K562 (cell line): ENCODE results near the gene HPDL. TPM values are rescaled to one million over a fixed set of nuclear protein-coding genes. Genes with fewer than 3 reads are reported as not detected.

Experiments
- ATAC-seq: fragments of 200-7000 bp; cut with Tn5 transposase; 3 replicates; pipeline ENCODE4 v1.9.1; 2020; ENCODE audit warnings: moderate library complexity
- BruUV-seq: library from RNA; stranded (reverse); fragments of 400-500 nt; replicated peaks from 2 replicates; lab custom pipeline; 2021; lab: Mats Ljungman, UMichigan
- CTCF ChIA-PET: fragments of 300-600 bp; formaldehyde crosslinking; extraction: SDS; loops from one replicate; lab custom pipeline; 2021; ENCODE audit warnings: low intra/inter-chr PET ratio; lab: Yijun Ruan, JAX
- POLR2A ChIA-PET: fragments of 300-600, 350-650 bp; sonication (Branson Sonifier 250); formaldehyde crosslinking; extraction: SDS; loops from one replicate; lab custom pipeline; 2021; ENCODE audit warnings: antibody characterized with exemption, inconsistent platforms; lab: Yijun Ruan, JAX
- DNase-seq, 4 experiments: peaks; one replicate each; pipeline versions ENCODE4 v3.0.0 to v3.0.0-alpha.2; 2011 to 2018; ENCODE audit warnings: low spot score in 3 of 4, mixed read lengths in 3 of 4; ENCODE audit errors: extremely low read depth in 1 of 4
- FAIRE-seq: peaks from 2 replicates; lab custom pipeline; 2011; peaks lifted over from hg19 to GRCh38; lab: Jason Lieb, UNC
- H2AFZ ChIP-seq: 2 replicates; pipeline ENCODE4 v1.6.0; 2011; ENCODE audit warnings: low read depth, low read length, control low read depth, inconsistent platforms
- H3K27ac ChIP-seq: fragments of 200-600 bp; 3 replicates; pipeline ENCODE4 v1.8.0; 2011; ENCODE audit warnings: low read depth, mild to moderate bottlenecking, control low read depth, inconsistent platforms, low read length, moderate library complexity, mixed read lengths; ENCODE audit errors: extremely low read depth
- H3K27me3 ChIP-seq, 2 experiments: fragments of 300-600 bp in 1 of 2; 2 replicates in 1 of 2; 3 replicates in 1 of 2; pipeline versions ENCODE4 v1.6.0 to v1.8.0; 2011; ENCODE audit warnings: inconsistent platforms in 2 of 2, low read length in 2 of 2, mild to moderate bottlenecking in 1 of 2, mixed read lengths in 1 of 2, moderate library complexity in 1 of 2; ENCODE audit not compliant: control insufficient read depth in 2 of 2, insufficient read depth in 2 of 2
- H3K36me3 ChIP-seq: fragments of 300-600 bp; 3 replicates; pipeline ENCODE4 v1.8.0; 2011; ENCODE audit warnings: mild to moderate bottlenecking, low read length, inconsistent platforms; ENCODE audit not compliant: control insufficient read depth, insufficient read depth
- H3K4me1 ChIP-seq, 2 experiments: fragments of 200-600 bp in 1 of 2; replicated peaks in 1 of 2; 2 replicates in 1 of 2; 3 replicates in 1 of 2; pipeline versions ENCODE4 v1.5.1 to v1.8.0; 2011; ENCODE audit warnings: inconsistent platforms in 2 of 2, low read length in 2 of 2, mild to moderate bottlenecking in 1 of 2, mixed read lengths in 1 of 2, moderate library complexity in 1 of 2; ENCODE audit not compliant: control insufficient read depth in 2 of 2, insufficient read depth in 2 of 2
- H3K4me2 ChIP-seq: 2 replicates; pipeline ENCODE4 v1.6.1; 2011; ENCODE audit warnings: low read length, control low read depth, inconsistent platforms, mixed read lengths; ENCODE audit not compliant: insufficient read depth
- H3K4me3 ChIP-seq: fragments of 200-600 bp; sonication (generic), shearing (Covaris generic); 2 replicates; pipeline ENCODE4 v1.5.1; 2016; ENCODE audit warnings: control low read depth, inconsistent platforms
- H3K79me2 ChIP-seq: fragments of 200-600 bp; 3 replicates; pipeline ENCODE4 v1.8.0; 2011; ENCODE audit warnings: low read length, inconsistent platforms; ENCODE audit not compliant: control insufficient read depth, insufficient read depth
- H3K9ac ChIP-seq, 2 experiments: 2 replicates each; pipeline versions ENCODE4 v1.6.0 to v1.6.1; 2011; ENCODE audit warnings: low read depth in 2 of 2, low read length in 2 of 2, control low read depth in 1 of 2, inconsistent platforms in 1 of 2, mild to moderate bottlenecking in 1 of 2, mixed read lengths in 1 of 2; ENCODE audit not compliant: insufficient read depth in 1 of 2
- H3K9me1 ChIP-seq: one replicate; pipeline ENCODE4 v1.6.0; 2011; ENCODE audit warnings: inconsistent platforms, mild to moderate bottlenecking, low read length, moderate library complexity; ENCODE audit not compliant: control insufficient read depth, insufficient read depth
- H3K9me3 ChIP-seq: replicated peaks from 2 replicates; pipeline ENCODE4 v1.5.1; 2011; ENCODE audit warnings: low read depth, low read length, inconsistent platforms; ENCODE audit not compliant: control insufficient read depth, insufficient read depth
- H4K20me1 ChIP-seq: replicated peaks from 2 replicates; pipeline ENCODE4 v1.6.1; 2011; ENCODE audit warnings: low read length, inconsistent platforms, mixed read lengths; ENCODE audit not compliant: control insufficient read depth, insufficient read depth
- BRF1 ChIP-seq: IDR thresholded peaks from 3 replicates; pipeline ENCODE4 v1.6.1; 2011; ENCODE audit warnings: borderline replicate concordance, mild to moderate bottlenecking; ENCODE audit not compliant: insufficient read length; ENCODE audit errors: extremely low read depth
- NFIX ChIP-seq: fragments of 250-450 bp; sonication (Bioruptor Pico); IDR thresholded peaks from 2 replicates; pipeline ENCODE4 v1.4.0; 2020; ENCODE audit warnings: low read depth, mild to moderate bottlenecking, moderate library complexity
- WGBS: fragments of 100-300 bp; shearing (Covaris generic); methylation state at CpG from one replicate; pipeline ENCODE4 v1.1.6; 2016; ENCODE audit warnings: low coverage, mixed read lengths; ENCODE audit not compliant: insufficient coverage; ENCODE audit errors: missing lambda C conversion rate; 5-methylcytosine and 5-hydroxymethylcytosine counted together
- in situ Hi-C: fragments of 300-500 bp; cut with MboI; formaldehyde crosslinking; loops from 4 replicates; pipeline ENCODE4 v1.15.0; 2018; ENCODE audit warnings: inconsistent platforms, mixed read lengths
- intact Hi-C: fragments of 100-400 bp; cut with micrococcal nuclease; formaldehyde crosslinking; loops from 2 replicates; pipeline ENCODE4 v1.14.2; 2022
- polyA plus RNA-seq, 8 experiments: library from polyadenylated mRNA; depleted of rRNA in 4 of 8; stranded (reverse) in 5 of 8; unstranded in 3 of 8; fragments of >200 nt; fragmentation: Nextera tagmentation in 2 of 8; fragmentation: Illumina TruSeq in 1 of 8; extraction: Ambion mirVana in 2 of 8; extraction: Trizol in 1 of 8; gene quantifications; 2 replicates each; pipeline versions ENCODE4 v1.2.1 to v1.2.3, GENCODE V29; 2011 to 2014; ENCODE audit warnings: inconsistent platforms in 1 of 8, missing spikeins in 1 of 8
- total RNA-seq, 7 experiments: library from RNA; depleted of rRNA in 6 of 7; stranded (reverse); fragments of >200 nt in 6 of 7; fragmentation: Illumina TruSeq in 2 of 7; extraction: Trizol in 2 of 7; gene quantifications; 2 replicates each; pipeline versions ENCODE4 v1.2.1 to v1.2.3, GENCODE V29; 2011 to 2021; ENCODE audit warnings: low replicate concordance in 1 of 7

HPDL gene
- total and polyA plus RNA-seq, 9 of the 15 experiments (the other 6 are each of a cell fraction or from before 2014, with no cell fraction given), result not detected

DNA sequence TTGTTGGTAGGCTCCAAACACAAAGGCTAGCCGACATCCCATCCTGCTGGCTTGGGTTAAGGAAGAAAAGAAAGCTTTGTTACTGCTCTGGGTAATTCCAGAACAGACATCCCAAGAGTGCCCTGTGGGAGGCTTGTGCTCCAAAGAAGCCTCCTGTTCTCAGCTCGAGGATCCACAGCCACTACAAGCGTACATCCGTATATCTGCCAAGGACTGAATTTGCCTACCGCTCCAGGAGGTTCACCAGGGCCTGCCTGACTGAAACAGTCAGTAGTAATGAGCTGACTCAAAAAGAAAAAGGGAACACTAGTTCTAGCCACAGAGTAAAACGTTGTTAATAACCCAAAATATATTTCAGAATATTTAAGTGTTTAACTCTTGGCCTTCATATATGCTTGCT is 38.4 kb downstream of the HPDL start:
- H3K9me3 ChIP-seq, result no peaks in the 10 kb centered on the region
- H2AFZ ChIP-seq, result no peak overlapping the region
- CTCF ChIA-PET, result no interaction called here
- no peaks in the 10 kb centered on the region for H3K27me3 ChIP-seq
- no TSS peak for BruUV-seq
- no peak for FAIRE-seq
- H3K4me3 ChIP-seq, result no peak overlapping the region
- no peak overlapping the region for H3K9ac ChIP-seq
- no peaks in the 10 kb centered on the region for H3K9me1 ChIP-seq
- no peaks in the 10 kb centered on the region for H3K79me2 ChIP-seq
- intact Hi-C loops, result no loop called here
- WGBS, result 49% methylated on average over 6 of the region's 6 CpGs
- peaks cover 0 to 3% of the 10 kb centered on the region in 2 experiments; a peak in 1 of 5 replicates for H3K4me1 ChIP-seq
- TF ChIP-seq BRF1, result no peak
- TF ChIP-seq, all 486 proteins: peak for 0
- in situ Hi-C loops, result no loop called here
- POLR2A ChIA-PET, result interaction anchor here (0.6 to 2.4 kb wide), 9 partner anchors 9 to 156 kb away, joined by 3 to 7 read pairs (median 3); partner anchors contain the start of genes PRDX1 and TESK2
- Histone ChIP-seq H3K27ac (no peak overlapping the region), H3K36me3 (no peaks in the 10 kb centered on the region), H4K20me1 (no peaks in the 10 kb centered on the region), H3K4me2 (no peak overlapping the region)
- ATAC-seq, result no peak
- DNase-seq, result no peak

DNA sequence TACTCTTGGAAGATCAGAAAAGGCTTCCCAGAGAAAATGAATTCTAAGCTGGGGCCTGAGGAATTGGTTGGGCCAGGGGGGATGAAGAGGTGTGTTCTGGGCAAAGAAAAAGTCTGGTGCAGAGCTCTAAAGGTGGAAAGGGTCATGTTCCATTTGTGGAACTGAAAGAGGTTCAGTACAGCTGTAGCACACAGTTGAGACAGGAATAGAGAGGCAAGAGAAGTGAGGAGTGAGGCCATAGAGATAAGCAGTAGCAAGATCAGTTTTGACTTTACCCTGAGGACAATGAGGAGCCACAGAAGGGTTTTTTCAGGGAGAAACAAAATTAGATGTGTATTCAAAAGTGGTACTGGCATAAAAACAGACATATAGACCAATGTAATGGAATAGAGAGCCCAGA is 43.9 kb downstream of the HPDL start:
- CTCF ChIA-PET, result no interaction called here
- Histone ChIP-seq H4K20me1 (no peaks in the 10 kb centered on the region), H3K36me3 (no peaks in the 10 kb centered on the region), H3K9me1 (no peaks in the 10 kb centered on the region), H3K27ac (no peak overlapping the region), H3K4me3 (no peak overlapping the region), H3K9me3 (no peaks in the 10 kb centered on the region), H3K4me1 (0 out of 5 replicates have a peak, but pooled peaks cover 0 to 4% of the 10 kb centered on the region in 2 experiments), H3K9ac (no peak overlapping the region), H3K79me2 (no peaks in the 10 kb centered on the region), H3K4me2 (no peak overlapping the region), H2AFZ (no peak overlapping the region), H3K27me3 (no peaks in the 10 kb centered on the region)
- DNase-seq (no peak), FAIRE-seq (no peak), ATAC-seq (no peak)
- POLR2A ChIA-PET, result interaction anchor here (1.0 to 1.4 kb wide), 2 partner anchors 22 to 27 kb away, joined by 3 to 6 read pairs; no protein-coding TSS in a partner anchor
- in situ Hi-C loops (no loop called here), intact Hi-C loops (no loop called here)
- BruUV-seq, result no TSS peak
- TF ChIP-seq NFIX (CRISPR knock-in tag), result no peak
